Activated CD4-positive, alpha-beta T cell treated with anti-CD3 and anti-CD28 coated beads for 48 hours (primary cell): Measurements from ENCODE around the gene SBNO2.

ENCODE experiments used
- DNase-seq: peaks from one replicate; pipeline ENCODE4 v3.0.0-alpha.2; 2020

Gene SBNO2, protein sequence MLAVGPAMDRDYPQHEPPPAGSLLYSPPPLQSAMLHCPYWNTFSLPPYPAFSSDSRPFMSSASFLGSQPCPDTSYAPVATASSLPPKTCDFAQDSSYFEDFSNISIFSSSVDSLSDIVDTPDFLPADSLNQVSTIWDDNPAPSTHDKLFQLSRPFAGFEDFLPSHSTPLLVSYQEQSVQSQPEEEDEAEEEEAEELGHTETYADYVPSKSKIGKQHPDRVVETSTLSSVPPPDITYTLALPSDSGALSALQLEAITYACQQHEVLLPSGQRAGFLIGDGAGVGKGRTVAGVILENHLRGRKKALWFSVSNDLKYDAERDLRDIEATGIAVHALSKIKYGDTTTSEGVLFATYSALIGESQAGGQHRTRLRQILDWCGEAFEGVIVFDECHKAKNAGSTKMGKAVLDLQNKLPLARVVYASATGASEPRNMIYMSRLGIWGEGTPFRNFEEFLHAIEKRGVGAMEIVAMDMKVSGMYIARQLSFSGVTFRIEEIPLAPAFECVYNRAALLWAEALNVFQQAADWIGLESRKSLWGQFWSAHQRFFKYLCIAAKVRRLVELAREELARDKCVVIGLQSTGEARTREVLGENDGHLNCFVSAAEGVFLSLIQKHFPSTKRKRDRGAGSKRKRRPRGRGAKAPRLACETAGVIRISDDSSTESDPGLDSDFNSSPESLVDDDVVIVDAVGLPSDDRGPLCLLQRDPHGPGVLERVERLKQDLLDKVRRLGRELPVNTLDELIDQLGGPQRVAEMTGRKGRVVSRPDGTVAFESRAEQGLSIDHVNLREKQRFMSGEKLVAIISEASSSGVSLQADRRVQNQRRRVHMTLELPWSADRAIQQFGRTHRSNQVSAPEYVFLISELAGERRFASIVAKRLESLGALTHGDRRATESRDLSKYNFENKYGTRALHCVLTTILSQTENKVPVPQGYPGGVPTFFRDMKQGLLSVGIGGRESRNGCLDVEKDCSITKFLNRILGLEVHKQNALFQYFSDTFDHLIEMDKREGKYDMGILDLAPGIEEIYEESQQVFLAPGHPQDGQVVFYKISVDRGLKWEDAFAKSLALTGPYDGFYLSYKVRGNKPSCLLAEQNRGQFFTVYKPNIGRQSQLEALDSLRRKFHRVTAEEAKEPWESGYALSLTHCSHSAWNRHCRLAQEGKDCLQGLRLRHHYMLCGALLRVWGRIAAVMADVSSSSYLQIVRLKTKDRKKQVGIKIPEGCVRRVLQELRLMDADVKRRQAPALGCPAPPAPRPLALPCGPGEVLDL (N-terminal part only)

DNA sequence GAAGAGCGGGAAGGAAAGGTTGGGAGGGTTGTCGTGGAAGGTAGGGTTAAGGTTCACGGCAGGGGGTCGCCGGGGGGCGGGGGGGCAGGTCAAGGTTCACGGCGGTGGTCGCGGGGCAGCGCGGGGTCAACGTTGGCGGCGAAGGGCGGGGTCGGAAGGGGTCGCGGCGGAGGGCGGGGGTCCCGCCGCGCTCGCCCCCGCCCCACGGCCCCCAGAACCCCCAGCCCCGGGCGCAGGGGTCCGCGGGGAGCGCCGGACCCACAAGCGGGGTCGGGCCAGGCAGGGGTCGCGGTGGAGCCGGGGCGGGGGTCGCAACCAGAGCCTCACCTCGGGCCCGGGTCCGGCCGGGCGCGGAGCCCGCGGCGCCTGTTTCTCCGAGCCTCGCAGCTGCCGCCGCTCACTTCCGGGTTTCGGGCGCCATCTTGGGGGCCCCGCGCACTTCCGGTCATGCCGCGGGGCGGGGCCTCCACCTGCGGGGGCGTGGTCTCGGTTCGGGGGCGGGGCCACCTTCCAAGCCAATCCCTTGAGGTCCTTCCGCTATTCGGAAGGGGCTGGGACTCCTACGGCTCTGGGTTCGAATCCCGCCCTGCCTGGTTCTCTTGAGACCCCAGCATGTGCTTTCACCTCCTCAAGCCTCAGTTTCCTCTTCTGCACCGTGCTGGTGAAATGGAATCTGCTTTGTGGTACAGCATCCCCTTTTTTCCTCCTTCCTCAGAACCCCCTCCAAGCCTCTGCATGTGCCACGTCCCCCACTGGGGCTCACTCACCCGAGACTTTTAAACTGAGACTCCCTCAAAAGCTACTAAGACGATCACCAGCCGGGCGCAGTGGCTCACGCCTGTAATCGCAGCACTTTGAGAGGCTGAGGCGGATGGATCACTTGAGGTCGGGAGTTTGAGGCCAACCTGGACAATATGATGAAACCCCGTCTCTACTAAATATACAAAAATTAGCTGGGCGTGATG, at the start of gene SBNO2:
Gene SBNO2, minus strand, starts transcription at position 424 of the 965 bp plus-strand sequence. CDS start 19,992 bp downstream, outside the sequence.
- peak; percentile 96 for DNase-seq

DNA sequence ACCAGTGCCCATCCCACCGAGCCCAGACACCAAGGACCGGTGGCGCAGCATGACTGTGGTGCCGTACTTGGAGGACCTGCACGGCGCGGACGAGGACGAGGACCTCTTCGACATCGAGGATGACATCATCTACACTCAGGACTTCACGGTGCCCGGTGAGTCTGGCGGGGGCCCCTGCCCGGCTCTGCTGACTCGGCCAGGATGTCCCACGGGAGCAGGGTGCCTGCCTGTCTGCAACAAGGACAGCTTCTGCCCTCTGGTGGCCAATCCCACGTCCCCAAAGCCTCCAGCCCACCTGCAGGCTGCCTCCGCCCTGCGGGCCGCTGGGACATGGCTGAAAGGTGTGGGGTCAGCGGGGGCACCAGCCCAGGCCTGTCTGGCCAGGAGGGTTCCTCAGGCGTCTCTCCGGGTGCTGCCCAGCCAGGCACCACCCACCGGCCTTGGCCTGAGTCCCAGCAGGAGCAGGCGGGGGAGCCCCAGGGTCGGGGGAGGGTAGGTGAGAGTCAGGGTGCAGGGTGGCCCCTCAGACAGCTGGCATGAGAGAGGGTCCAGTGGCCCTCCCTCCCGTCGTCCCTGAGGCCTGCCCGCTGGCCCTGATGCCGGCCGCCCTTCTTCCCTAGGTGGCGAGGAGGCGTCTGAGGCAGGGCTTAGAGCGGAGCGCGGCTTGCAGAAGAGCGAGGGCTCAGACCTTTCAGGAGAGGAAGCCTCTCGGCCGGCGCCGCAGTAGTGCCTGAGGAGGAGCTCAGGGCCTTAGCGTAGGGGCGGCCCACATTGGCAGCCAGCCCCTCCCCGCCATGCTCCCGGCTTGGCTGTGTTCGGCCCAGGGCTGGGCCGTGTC, 49.2 kb upstream of the SBNO2 start:
- DNase-seq, result peak; percentile 52

- DNase-seq, result no peak
Measured at GRCh38 chr19:1222394-1222793, 48.3 kb upstream of the SBNO2 start.

DNA sequence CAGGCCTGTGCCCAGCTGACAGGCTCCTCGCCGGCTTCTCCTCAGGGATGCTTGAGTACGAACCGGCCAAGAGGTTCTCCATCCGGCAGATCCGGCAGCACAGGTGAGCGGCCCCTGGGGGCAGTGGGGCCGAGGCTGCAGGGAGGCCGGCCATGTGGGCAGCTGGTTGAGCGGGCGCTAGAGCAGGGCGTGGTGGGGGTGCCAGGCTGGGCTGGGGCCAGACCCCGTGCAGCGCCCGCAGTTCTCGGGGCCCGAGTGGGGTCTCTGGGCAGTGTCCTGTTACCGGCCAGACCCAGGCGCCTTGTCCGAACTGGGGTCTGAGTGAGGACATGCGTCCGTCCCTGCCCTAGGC, 47.8 kb upstream of the SBNO2 start:
- no peak for DNase-seq

- DNase-seq, result no peak
Measured at GRCh38 chr19:1220976-1221903, 47.2 kb upstream of the SBNO2 start.

- no peak for DNase-seq
Measured at GRCh38 chr19:1220477-1220930, 46.4 kb upstream of the SBNO2 start.

GRCh38 chr19:1219786-1220476, 45.9 kb upstream of the SBNO2 start:
- DNase-seq, result no peak

DNA sequence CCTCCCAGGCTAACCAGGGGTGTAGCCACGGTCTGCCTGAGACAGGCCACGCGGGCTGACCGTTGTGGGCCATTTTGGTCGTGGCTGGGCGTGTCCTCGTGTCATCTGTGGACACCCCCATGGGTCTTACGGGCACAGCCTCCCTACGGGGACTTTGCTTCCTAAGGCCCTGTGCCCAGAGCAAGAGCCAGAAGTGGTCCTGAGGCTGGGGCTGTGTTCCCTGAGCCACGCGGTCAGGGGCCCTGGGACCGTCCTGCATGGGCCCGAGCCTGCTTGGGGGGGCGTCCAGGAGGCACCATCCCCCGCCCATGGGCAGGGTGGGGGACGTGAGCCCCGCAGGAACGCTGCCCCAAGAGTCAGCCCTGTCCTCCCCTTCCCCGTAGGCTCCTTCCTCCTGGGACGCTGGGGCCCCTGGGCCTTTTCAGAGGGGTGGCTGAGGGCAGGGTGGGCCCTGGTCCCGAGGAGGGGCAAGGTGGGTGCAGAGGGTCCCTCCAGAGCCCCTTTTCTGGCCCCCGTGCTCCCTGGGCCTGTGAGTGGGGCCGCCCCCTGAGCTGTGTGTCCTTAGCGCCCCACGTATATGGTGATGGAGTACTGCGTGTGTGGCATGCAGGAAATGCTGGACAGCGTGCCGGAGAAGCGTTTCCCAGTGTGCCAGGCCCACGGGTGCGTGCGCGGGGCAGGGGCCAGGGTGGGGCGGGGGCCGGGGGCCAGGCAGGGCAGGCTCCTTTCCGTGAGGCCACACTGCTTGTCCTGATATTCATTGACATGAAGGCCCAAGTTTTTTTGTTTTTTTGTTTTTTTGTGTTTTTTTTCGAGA, 44.9 kb upstream of the SBNO2 start:
- no peak for DNase-seq

GRCh38 chr19:1217366-1217765, 43.3 kb upstream of the SBNO2 start:
- DNase-seq, result no peak

DNA sequence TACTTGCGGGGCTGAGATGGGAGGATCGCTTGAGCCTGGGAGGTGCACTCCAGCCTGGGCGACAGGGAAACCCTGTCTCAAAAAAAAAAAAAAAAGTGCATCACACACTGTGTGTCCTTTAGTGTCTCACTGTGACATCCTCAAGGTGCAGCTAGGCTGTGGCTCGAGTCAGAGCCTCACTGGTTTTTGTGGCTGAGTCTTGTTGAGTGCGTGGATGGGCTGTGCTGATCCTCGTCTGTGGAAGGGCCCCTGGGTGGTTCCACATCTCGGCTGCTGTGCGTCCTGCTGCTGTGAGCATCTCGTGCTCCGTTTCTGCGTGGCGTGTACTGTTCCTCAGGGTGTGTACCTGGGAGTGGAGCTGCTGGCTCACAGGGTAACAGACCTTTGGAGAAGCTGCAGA, 42.7 kb upstream of the SBNO2 start:
- DNase-seq, result no peak

DNA sequence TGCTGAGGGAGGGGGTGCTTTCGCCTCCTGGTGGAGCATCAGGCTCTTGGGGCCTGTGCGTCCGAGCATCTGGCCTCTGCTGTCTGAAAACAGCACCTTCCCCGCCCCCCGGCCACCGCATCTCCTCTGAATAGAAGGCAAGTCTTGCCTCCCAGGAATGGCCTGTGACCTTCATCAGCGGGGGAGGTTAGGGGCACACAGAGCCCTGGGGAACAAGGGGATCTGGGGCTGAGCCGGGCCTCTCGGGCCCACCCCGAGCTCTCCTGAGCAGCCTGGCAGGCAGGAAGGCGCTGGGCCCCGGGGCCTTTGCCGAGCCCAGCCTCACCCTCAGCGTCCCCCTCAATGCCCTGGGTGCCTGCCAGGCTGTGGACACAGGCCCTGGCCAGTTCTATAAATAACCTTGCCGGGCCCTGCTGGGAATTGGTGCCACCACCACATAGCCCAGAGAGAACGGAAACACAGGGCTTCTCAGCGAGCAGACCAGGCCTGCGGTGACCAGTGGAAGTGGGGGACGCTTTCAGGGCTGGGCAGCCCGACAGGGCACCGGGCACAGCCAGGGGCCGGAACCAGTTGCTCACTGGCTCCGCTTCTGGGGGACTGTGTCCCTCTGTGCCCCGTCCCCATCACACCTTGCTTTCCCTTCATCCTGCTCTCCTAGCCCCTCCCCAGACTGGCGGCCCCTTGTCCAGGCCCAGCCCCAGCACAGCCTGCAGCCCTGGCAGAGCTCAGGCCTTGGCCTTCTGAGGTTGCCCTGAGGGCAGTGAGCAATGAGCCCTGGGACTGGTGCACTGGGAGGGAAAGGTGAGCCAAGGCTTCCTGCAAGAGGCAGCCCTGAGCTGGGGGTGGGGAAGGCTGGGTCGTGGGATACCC, 41.0 kb upstream of the SBNO2 start:
- no peak for DNase-seq

- no peak for DNase-seq
Measured at GRCh38 chr19:1214299-1214861, 40.3 kb upstream of the SBNO2 start.

DNA sequence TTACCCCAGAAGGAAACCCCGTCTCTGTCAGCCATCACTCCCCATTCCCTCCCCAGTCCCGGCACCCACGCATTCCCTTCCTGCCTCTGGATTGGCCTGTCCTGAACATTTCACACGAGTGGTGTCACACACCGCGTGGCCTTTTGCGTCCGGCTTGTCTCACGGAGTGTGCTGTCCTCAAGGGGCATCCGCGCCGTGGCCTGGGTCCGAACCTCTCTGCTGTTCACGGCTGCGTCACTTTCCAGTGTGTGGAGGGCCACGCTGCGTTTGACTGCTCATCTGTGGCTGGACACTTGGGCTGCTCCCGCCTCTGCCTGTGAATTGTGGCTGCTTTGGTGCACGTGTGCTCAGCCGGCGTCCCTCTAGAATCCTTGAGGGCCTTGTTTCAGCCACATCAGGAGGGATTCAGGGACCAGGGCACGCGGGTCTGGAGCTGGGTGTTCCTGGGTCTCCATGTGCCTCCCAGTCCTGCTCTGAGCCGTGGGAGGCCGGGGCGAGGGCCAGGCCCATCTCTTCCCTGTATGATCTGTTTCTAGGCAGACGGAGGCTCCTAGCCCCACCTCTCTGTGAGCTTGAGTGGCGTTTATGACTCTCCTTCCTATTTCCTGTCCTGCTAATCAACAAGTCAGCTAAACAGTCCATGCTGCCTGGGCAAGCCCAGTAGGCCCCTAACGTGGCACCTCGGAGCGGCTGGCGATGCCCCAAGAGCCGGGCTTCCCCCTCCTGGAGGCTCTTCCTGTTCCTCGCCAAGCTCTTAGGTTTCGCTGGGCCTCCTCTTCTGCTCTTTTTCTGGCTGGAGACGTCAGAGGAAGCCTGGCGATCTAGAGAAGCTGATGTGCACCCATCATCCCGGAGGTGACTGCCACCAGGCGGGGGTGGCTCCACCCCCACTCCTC, 39.6 kb upstream of the SBNO2 start:
- peak; percentile 66 for DNase-seq

DNA sequence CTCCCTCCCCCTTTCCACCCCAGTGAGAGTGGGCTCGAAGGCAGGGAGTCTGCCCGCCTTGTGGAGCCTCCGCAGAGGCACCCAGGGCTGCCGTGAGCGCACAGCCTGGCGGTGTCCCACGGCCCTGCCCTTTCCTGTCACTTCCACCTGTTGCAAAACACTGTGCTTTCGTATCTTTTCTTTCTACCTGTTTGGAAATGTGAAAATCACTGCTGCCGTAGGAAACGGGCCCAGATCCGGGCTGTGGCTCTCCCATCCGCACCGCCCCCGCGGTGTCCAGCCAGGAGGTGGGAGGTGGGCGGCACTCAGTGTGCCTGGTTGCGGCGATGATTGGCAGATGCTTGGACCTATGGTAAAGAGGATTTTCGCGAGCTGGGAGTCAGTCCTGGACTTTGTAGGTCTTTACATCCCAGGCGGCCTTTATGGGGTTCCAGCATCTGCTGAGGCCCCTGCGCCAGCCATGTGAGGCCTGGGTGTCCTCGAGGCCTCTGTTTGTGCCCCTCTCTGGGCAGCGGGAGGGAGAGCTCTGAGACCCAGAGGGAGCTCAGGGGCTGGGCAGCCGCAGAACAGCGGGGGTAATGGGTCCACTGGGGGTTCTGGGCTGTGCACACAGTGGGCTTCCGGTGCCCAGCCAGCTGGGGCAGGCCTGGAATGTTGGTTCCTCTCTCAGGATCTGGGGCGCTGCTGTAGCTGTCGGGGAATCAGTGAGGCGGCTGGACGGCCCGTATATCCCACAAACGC, 37.6 kb upstream of the SBNO2 start:
- DNase-seq, result no peak

DNA sequence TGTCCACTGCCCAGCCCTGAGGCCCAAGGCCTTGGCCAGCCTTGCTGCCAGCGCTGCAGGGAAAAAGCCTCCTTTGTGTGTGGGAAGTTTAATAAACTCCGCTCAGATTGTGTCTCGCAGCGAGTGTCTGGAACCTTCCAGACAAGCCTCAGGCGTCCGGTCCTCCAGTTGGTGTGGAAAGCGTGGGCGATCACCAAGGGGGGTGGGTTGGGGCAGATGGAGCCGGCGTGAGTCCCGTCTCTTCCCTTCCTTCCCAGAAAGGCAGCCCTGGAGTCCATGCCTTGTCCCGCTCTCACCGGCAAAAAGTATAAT, 36.1 kb upstream of the SBNO2 start:
- no peak for DNase-seq
